GM12874 (cell line): ENCODE measurements around the gene EFNB1.

ENCODE experiments used
- CTCF ChIP-seq: IDR thresholded peaks from 2 replicates; pipeline ENCODE4 v1.5.1; 2011; ENCODE audit warnings: low read depth, mild to moderate bottlenecking, control low read depth, low read length, moderate library complexity; ENCODE audit not compliant: insufficient read depth

Gene EFNB1

DNA sequence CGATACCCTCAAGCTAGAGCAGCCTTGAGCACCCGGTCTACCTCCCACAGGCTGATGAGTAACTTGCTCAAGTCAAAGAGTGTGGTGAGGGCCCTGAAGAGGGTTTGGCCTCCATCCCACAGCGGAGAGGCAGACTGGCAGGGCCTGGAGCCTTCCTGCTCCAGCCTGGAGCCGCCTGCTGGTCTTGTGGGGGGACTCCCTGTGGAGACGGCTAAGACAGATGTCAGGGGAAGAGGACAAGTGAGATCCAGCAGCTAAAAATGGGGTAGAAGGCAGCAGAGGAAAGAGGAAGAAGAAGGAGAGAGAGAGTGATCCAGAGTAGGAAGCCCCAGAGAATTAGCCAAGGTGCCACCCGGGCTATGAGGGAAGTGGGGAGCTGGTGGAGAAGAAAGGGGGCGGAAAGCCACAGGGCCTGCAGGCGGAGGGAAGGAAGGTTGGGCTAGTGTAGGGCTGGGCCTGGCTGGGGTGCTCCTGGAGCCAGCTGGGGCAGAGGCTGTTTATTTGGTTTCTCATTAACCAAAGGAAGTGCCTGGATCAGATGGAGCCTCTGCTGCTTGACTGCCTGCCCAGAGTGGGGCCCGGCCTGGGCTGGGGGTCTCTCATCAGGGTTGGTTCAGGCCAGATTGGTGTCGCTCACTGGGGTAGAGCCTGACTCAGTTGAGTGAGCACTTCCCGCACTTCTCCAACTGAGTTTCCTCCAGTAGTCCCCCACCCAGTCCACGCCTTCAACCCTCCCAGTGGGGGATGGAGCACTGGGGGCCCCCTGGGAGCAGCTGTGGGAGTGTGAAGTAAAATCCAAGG lies 14.2 kb downstream of the EFNB1 start:
- no peak for TF ChIP-seq CTCF

- TF ChIP-seq CTCF = no peak
Measured at GRCh38 chrX:68843992-68844391, 15.2 kb downstream of the EFNB1 start.

DNA sequence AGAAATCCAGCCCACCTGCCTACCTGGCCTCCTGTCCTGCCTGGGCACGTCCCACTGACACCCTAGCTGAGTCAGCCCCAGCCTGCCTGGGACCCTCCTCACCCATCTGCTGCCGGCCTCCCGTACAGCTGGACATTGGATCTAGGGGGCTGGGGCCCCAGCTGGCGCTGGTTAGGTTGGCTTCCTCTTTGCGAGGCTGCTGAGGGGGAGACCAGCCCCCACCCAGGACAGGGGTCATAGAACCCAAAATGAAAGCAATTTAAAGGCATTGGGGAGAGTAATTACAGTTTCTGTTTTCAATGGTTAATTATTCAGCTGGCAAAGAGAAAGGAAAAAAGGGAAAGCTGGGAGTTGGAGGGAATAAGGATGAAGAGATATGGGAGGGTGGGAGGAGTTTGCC lies 15.8 kb downstream of the EFNB1 start:
- TF ChIP-seq CTCF = no peak

DNA sequence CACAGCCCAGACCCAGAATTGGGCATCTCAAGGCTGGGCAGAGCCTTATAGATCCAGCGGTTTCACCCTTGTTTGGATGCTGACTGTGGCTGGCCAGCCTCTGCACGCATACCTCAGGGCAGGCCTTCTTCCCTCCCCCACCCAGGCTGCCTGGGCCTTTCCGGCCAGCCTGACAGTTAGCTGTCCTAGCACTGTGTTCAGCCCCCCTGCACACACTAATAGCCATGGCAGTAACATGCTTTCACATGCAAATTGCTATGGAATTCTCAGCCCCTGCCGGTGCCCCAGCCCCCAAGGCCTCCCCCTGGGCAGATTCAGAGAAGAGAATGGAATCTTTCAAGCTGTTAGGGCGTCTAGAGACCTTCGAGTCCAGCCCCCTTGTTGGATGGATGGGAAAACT lies 17.7 kb downstream of the EFNB1 start:
- no peak for TF ChIP-seq CTCF

DNA sequence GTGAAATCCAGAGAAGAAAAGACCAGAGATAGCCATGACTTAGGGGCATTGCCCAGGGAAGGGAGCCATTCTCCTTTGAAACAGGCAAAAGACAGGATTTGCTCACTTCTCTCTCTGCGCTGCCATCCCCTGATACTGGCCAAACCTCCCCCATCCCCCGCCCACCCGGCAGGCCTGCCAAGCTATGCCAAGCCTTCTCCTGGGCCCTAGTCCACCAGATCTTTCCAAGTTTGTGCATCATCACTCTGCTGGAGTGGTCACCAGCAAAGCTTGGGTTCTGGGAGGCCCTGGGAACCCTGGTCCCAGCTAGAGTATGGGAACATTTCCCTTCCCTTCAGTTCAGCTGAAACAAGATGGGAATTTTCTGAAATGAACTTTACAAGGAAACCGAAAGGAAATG lies 18.4 kb downstream of the EFNB1 start:
- no peak for TF ChIP-seq CTCF

GRCh38 chrX:68848189-68848940 lies 19.5 kb downstream of the EFNB1 start:
- no peak for TF ChIP-seq CTCF

- TF ChIP-seq CTCF = no peak
Measured at GRCh38 chrX:68851082-68851481, 22.3 kb downstream of the EFNB1 start.
